CD14-positive monocyte (primary cell): ENCODE results near the gene TADA2A. TPM values are rescaled to one million over a fixed set of nuclear protein-coding genes. Genes with fewer than 3 reads are reported as not detected.

Source experiments
- DNase-seq, 3 donors: peaks; one replicate each; pipeline ENCODE4 v3.0.0-alpha.2; 2011 to 2022
- H2AFZ ChIP-seq: 2 replicates; pipeline ENCODE4 v1.6.0; 2012; ENCODE audit warnings: mild to moderate bottlenecking, low read depth, low read length, inconsistent platforms; ENCODE audit not compliant: insufficient read depth, poor library complexity, severe bottlenecking
- H3K27ac ChIP-seq, 2 donors: 1 replicate in 1 of 2; 2 replicates in 1 of 2; pipeline ENCODE4 v1.5.1; 2012 to 2013; ENCODE audit warnings: low read length in 2 of 2, control low read depth in 1 of 2, inconsistent platforms in 1 of 2, low read depth in 1 of 2, mild to moderate bottlenecking in 1 of 2
- H3K27me3 ChIP-seq, 2 donors: one replicate each; pipeline versions ENCODE4 v1.6.0 to v1.6.1; 2011 to 2013; ENCODE audit warnings: low read length in 2 of 2; ENCODE audit not compliant: control insufficient read depth in 2 of 2, insufficient read depth in 2 of 2
- H3K36me3 ChIP-seq, 2 donors: replicated peaks in 1 of 2; 1 replicate in 1 of 2; 2 replicates in 1 of 2; pipeline versions ENCODE4 v1.5.1 to v1.6.1; 2012 to 2013; ENCODE audit warnings: low read length in 2 of 2, control low read depth in 1 of 2, inconsistent platforms in 1 of 2, mild to moderate bottlenecking in 1 of 2; ENCODE audit not compliant: insufficient read depth in 2 of 2, control insufficient read depth in 1 of 2
- H3K4me1 ChIP-seq, 2 donors: 1 replicate in 1 of 2; 2 replicates in 1 of 2; pipeline versions ENCODE4 v1.5.1 to v1.6.1; 2012 to 2013; ENCODE audit warnings: low read length in 2 of 2, control low read depth in 1 of 2, inconsistent platforms in 1 of 2, mild to moderate bottlenecking in 1 of 2, moderate library complexity in 1 of 2; ENCODE audit not compliant: insufficient read depth in 2 of 2, control insufficient read depth in 1 of 2
- H3K4me2 ChIP-seq: replicated peaks from 2 replicates; pipeline ENCODE3; 2012; ENCODE audit warnings: low read length, moderate library complexity, mild to moderate bottlenecking; ENCODE audit not compliant: poor library complexity, severe bottlenecking; ENCODE audit errors: extremely low read depth
- H3K4me3 ChIP-seq, 3 experiments: fragments of 200-600 bp in 1 of 3; sonication (generic) in 1 of 3; replicated peaks in 1 of 3; 1 replicate in 2 of 3; 2 replicates in 1 of 3; pipeline ENCODE4 v1.5.1; 2011 to 2013; ENCODE audit warnings: low read length in 3 of 3, mild to moderate bottlenecking in 3 of 3, control low read depth in 2 of 3, low read depth in 2 of 3, inconsistent platforms in 1 of 3, moderate library complexity in 1 of 3
- H3K79me2 ChIP-seq: 2 replicates; pipeline ENCODE4 v1.6.0; 2012; ENCODE audit warnings: mild to moderate bottlenecking, control low read depth, inconsistent platforms, low read length, moderate library complexity; ENCODE audit not compliant: insufficient read depth
- H3K9ac ChIP-seq: 2 replicates; pipeline ENCODE4 v1.6.0; 2017; ENCODE audit warnings: low read length, mild to moderate bottlenecking; ENCODE audit not compliant: insufficient read depth, poor library complexity, severe bottlenecking
- H3K9me3 ChIP-seq, 2 donors: replicated peaks in 1 of 2; 1 replicate in 1 of 2; 2 replicates in 1 of 2; pipeline versions ENCODE4 v1.5.1 to v1.6.1; 2012 to 2013; ENCODE audit warnings: low read length in 2 of 2, control low read depth in 1 of 2; ENCODE audit not compliant: control insufficient read depth in 1 of 2, insufficient read depth in 1 of 2
- H4K20me1 ChIP-seq: 2 replicates; pipeline ENCODE4 v1.6.0; 2012; ENCODE audit warnings: mild to moderate bottlenecking, low read length, control low read depth, moderate library complexity; ENCODE audit not compliant: insufficient read depth
- H3K27ac Mint-ChIP-seq, 7 donors: one replicate each; pipeline ENCODE4 v1.8.0; 2020; ENCODE audit warnings: mild to moderate bottlenecking in 7 of 7, mixed read lengths in 7 of 7, moderate library complexity in 6 of 7, inconsistent platforms in 2 of 7
- H3K27me3 Mint-ChIP-seq, 3 donors: one replicate each; pipeline ENCODE4 v1.8.0; 2021 to 2022; ENCODE audit warnings: low read depth in 3 of 3, mild to moderate bottlenecking in 3 of 3, mixed read lengths in 3 of 3, moderate library complexity in 3 of 3, inconsistent platforms in 1 of 3
- H3K36me3 Mint-ChIP-seq, 2 donors: one replicate each; pipeline ENCODE4 v1.8.0; 2020; ENCODE audit warnings: mixed read lengths in 2 of 2, inconsistent platforms in 1 of 2, mild to moderate bottlenecking in 1 of 2
- H3K4me1 Mint-ChIP-seq: one replicate; pipeline ENCODE4 v1.8.0; 2020; ENCODE audit warnings: mild to moderate bottlenecking, mixed read lengths
- H3K4me3 Mint-ChIP-seq, 2 donors: one replicate each; pipeline ENCODE4 v1.8.0; 2020; ENCODE audit warnings: mild to moderate bottlenecking in 2 of 2, mixed read lengths in 2 of 2, moderate library complexity in 1 of 2
- H3K9me3 Mint-ChIP-seq, 7 donors: one replicate each; pipeline ENCODE4 v1.8.0; 2020 to 2022; ENCODE audit warnings: mixed read lengths in 7 of 7, mild to moderate bottlenecking in 6 of 7, moderate library complexity in 6 of 7, inconsistent platforms in 2 of 7
- WGBS: methylation state at CpG from one replicate; pipeline ENCODE4 v1.1.5; 2013; ENCODE audit warnings: missing lambda C conversion rate; ENCODE audit not compliant: insufficient coverage; 5-methylcytosine and 5-hydroxymethylcytosine counted together
- intact Hi-C, 2 donors: fragments of 100-400 bp; cut with micrococcal nuclease; formaldehyde crosslinking; loops; one replicate each; pipeline versions ENCODE4 v1.15.0 to v1.15.1; 2023
- polyA plus RNA-seq, 3 donors: library from polyadenylated mRNA; depleted of rRNA in 1 of 3; unstranded in 2 of 3; stranded (reverse) in 1 of 3; fragments of 300-500 nt in 2 of 3; fragments of >200 nt in 1 of 3; fragmentation: Illumina TruSeq in 2 of 3; gene quantifications; 1 replicate in 2 of 3; 2 replicates in 1 of 3; pipeline ENCODE4 v1.2.3, GENCODE V29; 2012 to 2021
- TF ChIP-seq, protein P1 (sequence below): fragments of 200-600 bp; IDR thresholded peaks from one replicate; pipeline ENCODE4 v1.8.0; 2022; ENCODE audit warnings: antibody characterized with exemption, mild to moderate bottlenecking

Gene TADA2A
- polyA plus RNA-seq, 3 donors, result 2.9 to 8.2 (median 4.3) TPM

DNA sequence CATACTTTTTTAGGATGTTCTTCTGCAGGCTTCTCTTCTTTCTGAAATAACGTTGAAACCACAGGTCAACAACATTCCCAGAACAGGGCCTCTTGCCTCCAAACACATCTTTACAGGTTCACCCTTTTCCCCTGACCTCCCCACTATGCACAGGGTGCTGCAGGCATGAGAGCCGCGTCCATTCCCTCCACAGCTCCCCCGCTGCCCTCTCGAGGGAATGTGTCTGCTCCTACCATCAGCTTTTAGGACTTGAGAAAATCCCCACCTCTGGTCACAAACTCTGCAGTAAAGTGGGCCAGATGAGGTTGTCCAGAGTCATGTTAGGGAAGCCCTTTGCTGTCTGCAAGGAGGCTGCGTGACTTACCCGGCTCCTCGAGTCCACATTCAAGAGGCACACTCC lies 113.5 kb downstream of the TADA2A start:
- no peaks in the 10 kb centered on the region for H3K9me3 ChIP-seq
- no peaks in the 10 kb centered on the region for H3K4me1 Mint-ChIP-seq
- H3K4me2 ChIP-seq, result no peak overlapping the region
- TF ChIP-seq, protein P1, sequence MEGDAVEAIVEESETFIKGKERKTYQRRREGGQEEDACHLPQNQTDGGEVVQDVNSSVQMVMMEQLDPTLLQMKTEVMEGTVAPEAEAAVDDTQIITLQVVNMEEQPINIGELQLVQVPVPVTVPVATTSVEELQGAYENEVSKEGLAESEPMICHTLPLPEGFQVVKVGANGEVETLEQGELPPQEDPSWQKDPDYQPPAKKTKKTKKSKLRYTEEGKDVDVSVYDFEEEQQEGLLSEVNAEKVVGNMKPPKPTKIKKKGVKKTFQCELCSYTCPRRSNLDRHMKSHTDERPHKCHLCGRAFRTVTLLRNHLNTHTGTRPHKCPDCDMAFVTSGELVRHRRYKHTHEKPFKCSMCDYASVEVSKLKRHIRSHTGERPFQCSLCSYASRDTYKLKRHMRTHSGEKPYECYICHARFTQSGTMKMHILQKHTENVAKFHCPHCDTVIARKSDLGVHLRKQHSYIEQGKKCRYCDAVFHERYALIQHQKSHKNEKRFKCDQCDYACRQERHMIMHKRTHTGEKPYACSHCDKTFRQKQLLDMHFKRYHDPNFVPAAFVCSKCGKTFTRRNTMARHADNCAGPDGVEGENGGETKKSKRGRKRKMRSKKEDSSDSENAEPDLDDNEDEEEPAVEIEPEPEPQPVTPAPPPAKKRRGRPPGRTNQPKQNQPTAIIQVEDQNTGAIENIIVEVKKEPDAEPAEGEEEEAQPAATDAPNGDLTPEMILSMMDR, result no peak
- no peaks in the 10 kb centered on the region for H4K20me1 ChIP-seq
- H3K27me3 Mint-ChIP-seq, result no peaks in the 10 kb centered on the region
- 100% methylated on average over 6 of the region's 8 CpGs for WGBS
- no peaks in the 10 kb centered on the region for H3K27me3 ChIP-seq
- H3K27ac ChIP-seq, result no peak overlapping the region
- H2AFZ ChIP-seq, result no peak overlapping the region
- no peaks in the 10 kb centered on the region for H3K79me2 ChIP-seq
- no peak overlapping the region for H3K4me3 Mint-ChIP-seq
- no peak overlapping the region for H3K9ac ChIP-seq
- H3K27ac Mint-ChIP-seq, result peak overlapping the region in 2 of 7 donors; percentile 42 to 50
- H3K9me3 Mint-ChIP-seq, result no peaks in the 10 kb centered on the region
- no peaks in the 10 kb centered on the region for H3K4me1 ChIP-seq
- H3K36me3 Mint-ChIP-seq, result peaks cover 75 to 86% of the 10 kb centered on the region in 2 donors
- peaks cover 78 to 96% of the 10 kb centered on the region in 2 donors for H3K36me3 ChIP-seq
- intact Hi-C loops, result no loop called here
- no peak overlapping the region for H3K4me3 ChIP-seq
- DNase-seq, result no peak

DNA sequence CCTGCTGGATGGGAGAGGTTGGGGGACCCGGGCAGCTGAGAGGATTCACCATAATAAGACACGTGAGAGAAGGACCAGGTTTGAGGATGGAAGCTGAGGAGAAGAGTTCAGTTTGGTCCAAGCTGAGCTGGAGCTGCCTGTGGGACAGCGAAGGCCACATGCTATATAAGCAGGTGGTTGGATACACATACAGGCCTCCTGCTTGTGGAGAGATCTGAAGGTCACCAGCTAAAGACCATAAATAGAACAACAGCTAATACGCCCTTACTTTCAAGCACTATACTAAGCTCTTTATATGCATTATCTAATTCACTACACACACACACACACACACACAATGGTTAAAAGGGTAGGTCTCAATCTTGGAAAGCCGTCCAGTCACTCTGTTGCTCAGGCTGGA lies 115.1 kb downstream of the TADA2A start:
- no peaks in the 10 kb centered on the region for H4K20me1 ChIP-seq
- Mint-ChIP-seq H3K4me3 (no peak overlapping the region), H3K36me3 (peaks cover 71 to 84% of the 10 kb centered on the region in 2 donors), H3K4me1 (no peaks in the 10 kb centered on the region), H3K27ac (peak overlapping the region in 2 of 7 donors; percentile 34 to 36), H3K27me3 (no peaks in the 10 kb centered on the region), H3K9me3 (peaks cover 0 to 2% (median 0%) of the 10 kb centered on the region in 7 donors)
- H3K9me3 ChIP-seq, result no peaks in the 10 kb centered on the region
- no peak overlapping the region for H2AFZ ChIP-seq
- intact Hi-C loops, result no loop called here
- no peaks in the 10 kb centered on the region for H3K79me2 ChIP-seq
- no peak overlapping the region for H3K9ac ChIP-seq
- no peaks in the 10 kb centered on the region for H3K27me3 ChIP-seq
- no peak for DNase-seq
- no peak overlapping the region for H3K4me3 ChIP-seq
- no peak overlapping the region for H3K4me2 ChIP-seq
- 100% methylated on average over 3 of the region's 5 CpGs for WGBS
- TF ChIP-seq, protein P1, result no peak
- no peak overlapping the region for H3K27ac ChIP-seq
- H3K36me3 ChIP-seq, result peaks cover 78 to 96% of the 10 kb centered on the region in 2 donors
- H3K4me1 ChIP-seq, result no peaks in the 10 kb centered on the region
